Measurements from ENCODE around the gene IGF1R.

DNA sequence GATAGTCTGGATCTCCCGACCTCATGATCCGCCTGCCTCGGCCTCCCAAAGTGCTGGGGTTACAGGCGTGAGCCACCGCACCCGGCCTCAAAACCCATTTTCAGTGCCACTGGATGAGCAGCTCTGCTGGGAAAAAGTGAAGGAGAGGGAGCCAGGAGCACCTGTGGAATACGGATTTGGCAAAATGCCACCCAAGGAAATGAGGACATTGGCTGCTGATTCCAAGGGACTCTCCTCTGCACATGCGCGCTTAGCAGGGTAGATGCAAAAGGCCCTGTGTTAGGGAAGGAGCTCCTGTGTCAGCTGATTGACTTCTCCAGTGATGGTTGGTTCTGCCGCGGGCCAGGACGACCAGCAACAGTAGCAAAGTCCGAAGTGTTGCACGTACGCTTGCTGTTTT lies 43.4 kb upstream of the IGF1R start:
- TF ChIP-seq, protein P1, sequence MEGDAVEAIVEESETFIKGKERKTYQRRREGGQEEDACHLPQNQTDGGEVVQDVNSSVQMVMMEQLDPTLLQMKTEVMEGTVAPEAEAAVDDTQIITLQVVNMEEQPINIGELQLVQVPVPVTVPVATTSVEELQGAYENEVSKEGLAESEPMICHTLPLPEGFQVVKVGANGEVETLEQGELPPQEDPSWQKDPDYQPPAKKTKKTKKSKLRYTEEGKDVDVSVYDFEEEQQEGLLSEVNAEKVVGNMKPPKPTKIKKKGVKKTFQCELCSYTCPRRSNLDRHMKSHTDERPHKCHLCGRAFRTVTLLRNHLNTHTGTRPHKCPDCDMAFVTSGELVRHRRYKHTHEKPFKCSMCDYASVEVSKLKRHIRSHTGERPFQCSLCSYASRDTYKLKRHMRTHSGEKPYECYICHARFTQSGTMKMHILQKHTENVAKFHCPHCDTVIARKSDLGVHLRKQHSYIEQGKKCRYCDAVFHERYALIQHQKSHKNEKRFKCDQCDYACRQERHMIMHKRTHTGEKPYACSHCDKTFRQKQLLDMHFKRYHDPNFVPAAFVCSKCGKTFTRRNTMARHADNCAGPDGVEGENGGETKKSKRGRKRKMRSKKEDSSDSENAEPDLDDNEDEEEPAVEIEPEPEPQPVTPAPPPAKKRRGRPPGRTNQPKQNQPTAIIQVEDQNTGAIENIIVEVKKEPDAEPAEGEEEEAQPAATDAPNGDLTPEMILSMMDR (IDR thresholded peaks at IDR 0.05; ENCODE audit: insufficient read depth, low read length), result no peak
- TF ChIP-seq POLR2AphosphoS5 (IDR thresholded peaks at IDR 0.05; ENCODE audit: low read depth) (no peak), GABPA (IDR thresholded peaks at IDR 0.05; ENCODE audit: low read depth) (no peak)
- TF ChIP-seq, protein P2, sequence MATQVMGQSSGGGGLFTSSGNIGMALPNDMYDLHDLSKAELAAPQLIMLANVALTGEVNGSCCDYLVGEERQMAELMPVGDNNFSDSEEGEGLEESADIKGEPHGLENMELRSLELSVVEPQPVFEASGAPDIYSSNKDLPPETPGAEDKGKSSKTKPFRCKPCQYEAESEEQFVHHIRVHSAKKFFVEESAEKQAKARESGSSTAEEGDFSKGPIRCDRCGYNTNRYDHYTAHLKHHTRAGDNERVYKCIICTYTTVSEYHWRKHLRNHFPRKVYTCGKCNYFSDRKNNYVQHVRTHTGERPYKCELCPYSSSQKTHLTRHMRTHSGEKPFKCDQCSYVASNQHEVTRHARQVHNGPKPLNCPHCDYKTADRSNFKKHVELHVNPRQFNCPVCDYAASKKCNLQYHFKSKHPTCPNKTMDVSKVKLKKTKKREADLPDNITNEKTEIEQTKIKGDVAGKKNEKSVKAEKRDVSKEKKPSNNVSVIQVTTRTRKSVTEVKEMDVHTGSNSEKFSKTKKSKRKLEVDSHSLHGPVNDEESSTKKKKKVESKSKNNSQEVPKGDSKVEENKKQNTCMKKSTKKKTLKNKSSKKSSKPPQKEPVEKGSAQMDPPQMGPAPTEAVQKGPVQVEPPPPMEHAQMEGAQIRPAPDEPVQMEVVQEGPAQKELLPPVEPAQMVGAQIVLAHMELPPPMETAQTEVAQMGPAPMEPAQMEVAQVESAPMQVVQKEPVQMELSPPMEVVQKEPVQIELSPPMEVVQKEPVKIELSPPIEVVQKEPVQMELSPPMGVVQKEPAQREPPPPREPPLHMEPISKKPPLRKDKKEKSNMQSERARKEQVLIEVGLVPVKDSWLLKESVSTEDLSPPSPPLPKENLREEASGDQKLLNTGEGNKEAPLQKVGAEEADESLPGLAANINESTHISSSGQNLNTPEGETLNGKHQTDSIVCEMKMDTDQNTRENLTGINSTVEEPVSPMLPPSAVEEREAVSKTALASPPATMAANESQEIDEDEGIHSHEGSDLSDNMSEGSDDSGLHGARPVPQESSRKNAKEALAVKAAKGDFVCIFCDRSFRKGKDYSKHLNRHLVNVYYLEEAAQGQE (IDR thresholded peaks at IDR 0.05; ENCODE audit: insufficient replicate concordance, low read depth), result no peak
